CD4-positive, alpha-beta T cell treated with Interleukin-15 for 1 hour (primary cell): ENCODE measurements around the gene CABP7.

Experiments used
- DNase-seq: peaks from one replicate; pipeline ENCODE4 v3.0.0-alpha.2; 2020

The CABP7 gene

GRCh38 chr22:29726512-29727130 lies 6.8 kb downstream of the CABP7 start:
- no peak for DNase-seq

- no peak for DNase-seq
Measured at GRCh38 chr22:29727131-29727523, 7.3 kb downstream of the CABP7 start.

- no peak for DNase-seq
Measured at GRCh38 chr22:29729161-29729560, 9.4 kb downstream of the CABP7 start.

- DNase-seq = no peak
Measured at GRCh38 chr22:29731058-29731850, 11.5 kb downstream of the CABP7 start.

- no peak for DNase-seq
Measured at GRCh38 chr22:29732883-29733282, 13.1 kb downstream of the CABP7 start.

GRCh38 chr22:29733362-29734201 lies 13.8 kb downstream of the CABP7 start:
- no peak for DNase-seq

- DNase-seq = no peak
Measured at GRCh38 chr22:29734406-29734805, 14.6 kb downstream of the CABP7 start.

- DNase-seq = no peak
Measured at GRCh38 chr22:29734838-29735237, 15.0 kb downstream of the CABP7 start.

GRCh38 chr22:29735416-29735815 lies 15.6 kb downstream of the CABP7 start:
- DNase-seq = no peak

- no peak for DNase-seq
Measured at GRCh38 chr22:29737251-29738117, 17.7 kb downstream of the CABP7 start.

GRCh38 chr22:29738118-29738815 lies 18.5 kb downstream of the CABP7 start:
- no peak for DNase-seq

- DNase-seq = no peak
Measured at GRCh38 chr22:29739346-29739875, 19.6 kb downstream of the CABP7 start.

GRCh38 chr22:29740216-29740615 lies 20.4 kb downstream of the CABP7 start:
- no peak for DNase-seq

- DNase-seq = no peak
Measured at GRCh38 chr22:29741926-29742325, 22.1 kb downstream of the CABP7 start.

- DNase-seq = no peak
Measured at GRCh38 chr22:29742326-29742725, 22.5 kb downstream of the CABP7 start.

- no peak for DNase-seq
Measured at GRCh38 chr22:29744902-29745301, 25.1 kb downstream of the CABP7 start.

GRCh38 chr22:29747832-29748231 lies 28.0 kb downstream of the CABP7 start:
- no peak for DNase-seq

GRCh38 chr22:29748248-29748893 lies 28.6 kb downstream of the CABP7 start:
- no peak for DNase-seq

GRCh38 chr22:29750029-29750428 lies 30.2 kb downstream of the CABP7 start:
- DNase-seq = no peak

GRCh38 chr22:29750559-29751538 lies 31.0 kb downstream of the CABP7 start:
- DNase-seq = peak; percentile 44
